Measurements from ENCODE around the gene STIMATE. TPM values are rescaled to one million over a fixed set of nuclear protein-coding genes. Genes with fewer than 3 reads are reported as not detected.

STIMATE gene
- total and polyA plus RNA-seq, 2 of the 4 experiments (the other 2 are of a cell fraction), result 10.6 to 17.8 TPM

GRCh38 chr3:52939600-52939999 is 42.3 kb upstream of the STIMATE start:
- no peak overlapping the region for H3K14ac ChIP-seq (replicated peaks; ENCODE audit: low read depth, low read length)
- H3K27ac ChIP-seq (ENCODE audit: insufficient read depth, low read length), result no peak overlapping the region
- no peak overlapping the region for H2BK120ac ChIP-seq (ENCODE audit: low read depth, low read length)
- H3K79me1 ChIP-seq (ENCODE audit: low read depth in 1 of 2, low read length in 2 of 2), result no peaks in the 10 kb centered on the region
- H3K23ac ChIP-seq (ENCODE audit: low read depth, low read length), result no peak overlapping the region
- no peaks in the 10 kb centered on the region for H3K4me1 ChIP-seq (ENCODE audit: control insufficient read depth, insufficient read depth, low read length)
- no peak overlapping the region for H3K4me3 ChIP-seq (ENCODE audit: insufficient read depth, low read depth, low read length)
- no peak overlapping the region for H2AK5ac ChIP-seq (ENCODE audit: low read depth, low read length)
- intact Hi-C loops (cut with micrococcal nuclease), result no loop called here
- TF ChIP-seq POLR2A (IDR thresholded peaks at IDR 0.05; ENCODE audit: low read depth, low read length) (no peak), RAD21 (IDR thresholded peaks at IDR 0.05; ENCODE audit: low read length) (no peak), BHLHE40 (IDR thresholded peaks at IDR 0.05; ENCODE audit: low read depth, low read length) (no peak), MAFK (IDR thresholded peaks at IDR 0.05; ENCODE audit: low read depth, low read length) (no peak), NFE2L2 (IDR thresholded peaks at IDR 0.05; ENCODE audit: low read depth, low read length) (no peak), CHD1 (IDR thresholded peaks at IDR 0.05; ENCODE audit: low read depth, low read length) (no peak), MXI1 (IDR thresholded peaks at IDR 0.05; ENCODE audit: borderline replicate concordance, low read depth, low read length) (no peak), SMC3 (IDR thresholded peaks at IDR 0.05; ENCODE audit: low read depth, low read length) (no peak)
- H2BK15ac ChIP-seq (ENCODE audit: low read depth, low read length), result no peak overlapping the region
- H3K36me3 ChIP-seq (ENCODE audit: control insufficient read depth, insufficient read depth, low read length), result no peaks in the 10 kb centered on the region
- in situ Hi-C loops (cut with MboI; ENCODE audit: low sequenced_read_pairs), result no loop called here
- ATAC-seq (ENCODE audit: low read depth) (no peak), DNase-seq (no peak)
- no peak overlapping the region for H4K8ac ChIP-seq (ENCODE audit: low read depth in 2 of 2, low read length in 2 of 2)
- CTCF ChIA-PET, result no interaction called here
- POLR2A ChIA-PET (ENCODE audit: unreplicated experiment), result no interaction called here
- H3K56ac ChIP-seq (ENCODE audit: extremely low read depth, insufficient read depth, low read length), result no peak overlapping the region
- no TSS peak for BruUV-seq (replicated peaks)
- H4K91ac ChIP-seq (ENCODE audit: insufficient read depth, low read depth, low read length), result no peak overlapping the region
- H2BK20ac ChIP-seq (ENCODE audit: low read depth, low read length), result no peak overlapping the region
- H3K4ac ChIP-seq (ENCODE audit: low read depth, low read length), result no peak overlapping the region
- no peaks in the 10 kb centered on the region for H3K9me3 ChIP-seq (ENCODE audit: control insufficient read depth, insufficient read depth, low read length)
- no peak overlapping the region for H3K18ac ChIP-seq (ENCODE audit: low read depth, low read length)
- no peak overlapping the region for H3K9ac ChIP-seq (ENCODE audit: low read depth, low read length)
- dilution Hi-C loops (cut with HindIII; ENCODE audit: low sequenced_read_pairs, unreplicated experiment), result no loop called here
- no peak overlapping the region for H2AK9ac ChIP-seq (replicated peaks; ENCODE audit: low read depth, low read length, poor library complexity)
- H4K5ac ChIP-seq (ENCODE audit: low read depth, low read length), result no peak overlapping the region
- no peak overlapping the region for H2BK5ac ChIP-seq (ENCODE audit: low read depth, low read length, poor library complexity, severe bottlenecking)
- no peaks in the 10 kb centered on the region for H3K27me3 ChIP-seq (ENCODE audit: control insufficient read depth, insufficient read depth, low read length)
- no peak overlapping the region for H3K4me2 ChIP-seq (ENCODE audit: low read depth, low read length)
- no peaks in the 10 kb centered on the region for H4K20me1 ChIP-seq (ENCODE audit: insufficient read depth, low read length)
- no peaks in the 10 kb centered on the region for H3K9me1 ChIP-seq (ENCODE audit: insufficient read depth, low read length)
- no peak overlapping the region for H2AFZ ChIP-seq (replicated peaks; ENCODE audit: low read length, poor library complexity)

All from IMR-90 (cell line).